ENCODE data around the gene IDI1. TPM values are rescaled to one million over a fixed set of nuclear protein-coding genes. Genes with fewer than 3 reads are reported as not detected.

The IDI1 gene
- total RNA-seq, 1 donor from 2014 or later = 55.3 TPM

DNA sequence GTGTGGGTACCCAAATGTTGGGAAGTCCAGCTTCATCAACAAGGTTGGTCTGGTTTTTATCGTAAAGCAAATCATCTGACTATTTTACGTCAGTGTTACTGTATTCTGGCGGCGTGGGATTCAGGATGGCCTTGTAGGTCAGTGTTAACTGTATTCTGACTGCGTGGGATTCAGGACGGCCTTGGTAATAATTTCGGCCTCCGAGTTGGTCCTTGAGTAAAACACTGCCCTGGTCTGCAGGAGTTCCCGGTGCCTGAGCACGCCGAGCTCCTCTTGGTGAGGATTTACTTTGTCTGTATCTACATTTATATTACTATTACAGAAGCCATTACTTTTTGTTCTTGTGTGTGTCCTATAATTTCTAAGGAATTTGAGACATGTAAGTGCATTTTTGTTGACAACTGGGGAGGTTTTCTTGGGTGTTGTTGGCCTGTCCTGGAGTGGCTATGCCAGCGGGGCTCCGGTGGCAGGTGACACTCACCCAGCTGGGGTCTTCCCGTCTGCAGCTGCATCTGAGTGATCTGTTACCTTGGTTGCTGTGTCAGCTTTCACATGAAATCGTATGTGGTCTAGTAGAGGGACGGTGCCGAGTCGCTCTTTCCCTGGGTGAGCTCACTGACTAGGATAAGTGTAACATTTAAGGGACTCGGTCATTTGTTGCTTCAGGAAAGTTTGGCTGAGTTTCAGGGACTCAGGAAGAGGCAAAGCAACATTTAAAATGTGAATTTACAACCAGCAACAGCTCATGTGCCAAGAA is 51.5 kb downstream of the IDI1 start:
- no peak for DNase-seq (ENCODE audit: extremely low read depth, low read depth, low spot score)

DNA sequence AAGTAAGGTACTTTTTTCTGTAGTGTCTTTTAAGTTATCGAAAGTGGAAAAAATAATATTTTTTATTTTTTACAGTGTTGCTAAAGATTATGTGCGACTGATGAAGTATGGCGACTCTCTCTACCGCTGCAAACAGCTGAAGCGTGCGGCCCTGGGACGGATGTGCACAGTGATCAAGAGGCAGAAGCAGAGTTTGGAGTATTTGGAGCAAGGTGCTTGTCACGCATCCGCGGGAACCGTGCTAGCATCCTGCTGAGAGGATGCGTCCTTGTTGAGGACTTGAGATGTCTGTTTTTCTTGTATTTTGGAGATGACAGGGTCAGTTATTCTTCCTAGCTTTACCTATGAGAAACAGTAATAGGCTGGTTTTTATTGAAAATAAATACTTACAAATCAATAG is 52.9 kb downstream of the IDI1 start:
- no peak for DNase-seq (ENCODE audit: extremely low read depth, low read depth, low spot score)

DNA sequence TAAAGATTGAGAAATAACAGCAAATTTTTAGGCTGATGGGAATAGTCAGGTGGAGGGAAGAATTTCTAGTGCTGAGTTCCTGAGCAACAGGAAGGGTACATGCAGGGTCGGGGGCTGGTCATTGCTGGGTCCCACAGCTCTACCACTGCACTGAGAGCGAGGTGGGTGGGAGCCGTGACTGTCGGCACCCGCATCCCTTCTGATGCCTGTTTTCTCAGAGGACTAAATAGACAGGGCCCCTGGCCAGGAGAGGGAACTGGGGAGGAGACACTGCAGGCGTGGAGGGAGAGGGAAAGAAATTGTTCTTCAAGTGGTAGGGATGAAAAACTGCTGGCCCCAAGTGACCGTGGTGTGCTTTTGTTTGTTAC is 53.4 kb downstream of the IDI1 start:
- no peak for DNase-seq (ENCODE audit: extremely low read depth, low read depth, low spot score)

DNA sequence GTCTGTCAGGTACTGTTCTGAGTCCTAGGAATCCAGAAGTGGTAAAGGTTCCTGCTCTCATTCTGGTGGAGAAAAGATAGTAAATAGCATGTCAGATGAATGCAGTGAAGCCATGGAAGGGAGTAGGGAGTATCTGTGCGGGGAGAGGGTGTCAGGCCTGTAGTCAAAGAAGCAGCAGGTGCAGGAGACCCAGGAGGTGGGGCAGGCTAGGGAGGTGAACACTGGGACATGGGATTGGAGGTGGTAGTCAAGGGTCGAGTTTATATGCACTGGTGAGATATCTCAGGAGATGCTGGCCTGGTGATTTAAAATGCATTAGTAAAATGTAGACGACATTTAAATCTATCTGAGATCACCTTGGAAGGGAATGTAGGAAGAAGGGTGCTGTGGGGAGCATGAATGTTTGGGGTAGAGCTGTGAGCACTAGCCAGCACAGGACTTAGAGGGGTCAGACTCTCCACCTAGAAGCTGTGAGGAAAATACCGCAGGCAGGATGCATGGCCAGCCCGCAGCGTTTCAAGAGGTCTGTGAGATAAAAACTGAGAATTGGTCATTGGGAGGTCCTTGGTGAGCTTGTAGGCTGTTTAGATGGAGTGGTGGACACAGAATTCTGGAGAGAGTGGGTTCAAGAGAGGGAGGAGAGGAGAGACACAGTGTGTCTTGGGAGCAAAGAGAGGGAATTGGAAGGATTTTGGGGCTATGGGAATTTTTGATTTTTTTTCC is 53.9 kb downstream of the IDI1 start:
- no peak for DNase-seq (ENCODE audit: extremely low read depth, low read depth, low spot score)

DNA sequence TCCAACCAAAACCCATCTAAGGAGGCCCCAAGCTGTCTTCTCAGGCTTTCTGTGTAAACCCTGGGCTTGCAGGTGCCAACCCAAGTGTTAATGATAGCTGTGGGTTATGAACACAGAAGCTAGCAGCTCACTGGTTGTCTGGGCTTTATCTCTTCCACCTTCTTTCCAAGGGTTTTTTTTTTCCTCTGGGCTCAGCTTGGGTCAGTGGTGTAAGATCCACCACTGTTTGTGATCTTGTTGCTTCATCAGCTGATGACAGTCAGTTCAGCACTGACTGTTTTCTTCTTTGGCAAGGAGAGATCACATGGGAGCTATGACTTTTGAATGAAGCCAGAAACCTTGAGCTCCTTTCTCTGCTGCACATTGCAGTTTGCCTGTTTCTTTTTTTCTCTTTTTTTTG is 56.0 kb downstream of the IDI1 start:
- no peak for DNase-seq (ENCODE audit: extremely low read depth, low read depth, low spot score)

DNA sequence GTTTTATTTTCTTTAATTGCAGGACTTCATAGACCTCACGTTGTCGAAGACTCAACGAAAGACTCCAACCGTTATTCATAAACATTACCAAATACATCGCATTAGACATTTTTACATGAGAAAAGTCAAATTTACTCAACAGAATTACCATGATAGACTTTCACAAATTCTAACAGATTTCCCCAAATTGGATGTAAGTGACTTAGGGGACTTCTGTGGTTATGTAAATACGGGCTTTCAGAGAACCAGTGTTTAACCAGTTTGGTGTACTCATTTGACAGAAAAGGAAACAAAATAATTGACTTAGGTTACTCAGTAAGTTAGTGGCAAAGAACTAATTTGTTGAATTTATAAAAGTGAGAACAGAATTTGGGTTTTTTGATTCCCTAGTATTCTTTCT is 56.5 kb downstream of the IDI1 start:
- no peak for DNase-seq (ENCODE audit: extremely low read depth, low read depth, low spot score)

DNA sequence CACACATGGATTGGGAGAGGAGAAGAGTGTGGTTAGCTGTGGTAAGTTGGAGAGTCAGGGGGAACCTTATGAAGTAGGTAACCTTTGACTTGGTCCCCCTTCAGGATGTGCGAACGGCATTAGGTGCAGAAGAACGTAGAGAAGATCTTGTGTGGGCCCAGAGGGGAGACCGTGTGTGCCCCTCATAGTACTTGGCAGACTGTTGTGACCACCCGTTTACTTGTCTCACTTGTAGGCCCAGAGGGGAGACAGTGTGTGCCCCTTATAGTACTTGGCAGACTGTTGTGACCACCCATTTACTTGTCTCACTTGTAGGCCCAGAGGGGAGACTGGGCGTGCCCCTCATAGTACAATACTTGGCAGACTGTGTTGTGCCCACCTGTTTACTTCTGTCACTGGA is 58.1 kb downstream of the IDI1 start:
- DNase-seq (ENCODE audit: extremely low read depth, low read depth, low spot score) = no peak

Other genes with a start within 250 kb of the IDI1 start
- gene LARP4B, start 117.4 kb downstream of the IDI1 start, total RNA-seq = 34.0 and 65.3 TPM in 2 replicates
- 34.9 and 40.1 TPM in 2 replicates for gene GTPBP4, start 60.7 kb downstream of the IDI1 start, total RNA-seq
- not detected in 2 replicates for gene IDI2, start 23.3 kb downstream of the IDI1 start, total RNA-seq
- gene WDR37, start 7.3 kb upstream of the IDI1 start, total RNA-seq = 12.5 and 18.6 TPM in 2 replicates